ENCODE results near the gene TNFSF18.

TNFSF18 gene

DNA sequence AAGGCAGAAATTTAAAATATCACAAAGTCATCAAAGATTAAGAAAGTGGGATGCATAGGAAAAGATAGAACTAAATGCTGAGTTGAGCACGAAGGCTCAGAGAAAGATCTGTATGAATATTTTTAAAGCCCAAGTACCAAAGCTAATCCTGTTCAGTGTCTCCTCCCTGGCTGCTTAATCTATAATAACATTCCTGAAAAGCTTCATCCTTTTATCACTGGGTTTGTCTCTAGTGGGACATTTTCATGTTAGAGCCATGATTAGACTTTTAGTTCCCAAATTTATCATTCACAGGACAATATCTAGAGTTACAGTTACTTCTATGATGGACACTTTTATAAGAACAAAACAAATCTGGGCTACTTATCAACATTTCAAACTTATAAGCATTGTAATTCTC, 38.6 kb downstream of the TNFSF18 start:
- TF ChIP-seq, protein P1, sequence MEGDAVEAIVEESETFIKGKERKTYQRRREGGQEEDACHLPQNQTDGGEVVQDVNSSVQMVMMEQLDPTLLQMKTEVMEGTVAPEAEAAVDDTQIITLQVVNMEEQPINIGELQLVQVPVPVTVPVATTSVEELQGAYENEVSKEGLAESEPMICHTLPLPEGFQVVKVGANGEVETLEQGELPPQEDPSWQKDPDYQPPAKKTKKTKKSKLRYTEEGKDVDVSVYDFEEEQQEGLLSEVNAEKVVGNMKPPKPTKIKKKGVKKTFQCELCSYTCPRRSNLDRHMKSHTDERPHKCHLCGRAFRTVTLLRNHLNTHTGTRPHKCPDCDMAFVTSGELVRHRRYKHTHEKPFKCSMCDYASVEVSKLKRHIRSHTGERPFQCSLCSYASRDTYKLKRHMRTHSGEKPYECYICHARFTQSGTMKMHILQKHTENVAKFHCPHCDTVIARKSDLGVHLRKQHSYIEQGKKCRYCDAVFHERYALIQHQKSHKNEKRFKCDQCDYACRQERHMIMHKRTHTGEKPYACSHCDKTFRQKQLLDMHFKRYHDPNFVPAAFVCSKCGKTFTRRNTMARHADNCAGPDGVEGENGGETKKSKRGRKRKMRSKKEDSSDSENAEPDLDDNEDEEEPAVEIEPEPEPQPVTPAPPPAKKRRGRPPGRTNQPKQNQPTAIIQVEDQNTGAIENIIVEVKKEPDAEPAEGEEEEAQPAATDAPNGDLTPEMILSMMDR (IDR thresholded peaks at IDR 0.05; ENCODE audit: low read depth, low read length): no peak
- DNase-seq (ENCODE audit: low read depth, low spot score): no peak
- in situ Hi-C loops (cut with HindIII; ENCODE audit: low sequenced_read_pairs): no loop called here
- no peak overlapping the region for H3K4me3 ChIP-seq (ENCODE audit: low read depth, low read length)

DNA sequence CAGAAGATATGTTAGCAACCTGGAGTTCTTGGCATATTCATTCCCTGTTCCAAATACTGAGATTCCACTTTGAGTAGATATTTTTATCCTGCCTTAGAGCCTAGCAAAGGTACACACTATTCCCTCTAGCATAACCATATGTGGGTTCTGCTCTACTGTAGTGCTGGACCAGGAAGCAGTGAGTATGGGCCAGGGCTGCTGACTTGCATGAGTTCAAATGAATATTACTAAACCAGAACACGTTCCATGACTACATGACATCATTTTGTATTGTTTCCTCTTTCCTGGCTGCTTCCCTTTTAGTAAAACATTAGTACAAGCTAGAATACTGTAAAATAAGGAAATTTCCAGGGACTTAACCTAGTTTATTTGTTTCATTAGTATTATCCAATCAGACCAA, 41.1 kb downstream of the TNFSF18 start:
- no peak for DNase-seq (ENCODE audit: low read depth, low spot score)
- in situ Hi-C loops (cut with HindIII; ENCODE audit: low sequenced_read_pairs): no loop called here
- TF ChIP-seq, protein P1 (IDR thresholded peaks at IDR 0.05; ENCODE audit: low read depth, low read length): no peak
- H3K4me3 ChIP-seq (ENCODE audit: low read depth, low read length): no peak overlapping the region

DNA sequence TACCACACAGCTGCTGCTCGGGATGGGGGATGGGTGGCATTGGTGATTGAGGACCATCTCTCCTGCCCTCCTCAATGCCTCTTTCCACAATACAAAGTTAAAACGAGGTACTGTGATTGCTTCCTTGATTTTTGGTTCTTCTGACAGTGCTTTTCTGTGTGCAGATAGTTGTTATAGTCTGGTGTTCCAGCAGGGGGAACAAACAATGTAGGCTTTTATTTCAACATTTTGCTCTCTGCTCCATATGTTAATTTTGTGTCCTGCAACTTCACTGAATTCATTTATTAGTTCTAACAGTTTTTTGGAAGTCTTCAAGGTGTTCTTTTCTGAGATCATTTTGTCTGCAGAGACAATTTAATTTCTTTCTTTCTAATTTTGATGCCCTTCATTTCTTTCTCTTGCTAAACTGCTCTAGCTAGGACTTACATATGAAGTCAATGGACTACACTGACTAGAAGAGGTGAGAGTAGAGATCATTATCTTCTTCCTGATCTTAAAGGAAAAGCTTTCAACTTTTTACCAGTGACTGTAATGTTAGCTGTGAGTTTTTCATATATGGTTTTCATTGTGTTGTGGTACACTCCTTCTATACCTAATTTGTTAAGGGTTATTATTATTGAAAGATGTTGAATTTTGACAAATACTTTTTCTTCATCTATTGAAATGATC, 45.4 kb downstream of the TNFSF18 start:
- TF ChIP-seq, protein P1 (IDR thresholded peaks at IDR 0.05; ENCODE audit: low read depth, low read length): peak; percentile 8
- no peak for DNase-seq (ENCODE audit: low read depth, low spot score)
- no peak overlapping the region for H3K4me3 ChIP-seq (ENCODE audit: low read depth, low read length)
- in situ Hi-C loops (cut with HindIII; ENCODE audit: low sequenced_read_pairs): no loop called here

DNA sequence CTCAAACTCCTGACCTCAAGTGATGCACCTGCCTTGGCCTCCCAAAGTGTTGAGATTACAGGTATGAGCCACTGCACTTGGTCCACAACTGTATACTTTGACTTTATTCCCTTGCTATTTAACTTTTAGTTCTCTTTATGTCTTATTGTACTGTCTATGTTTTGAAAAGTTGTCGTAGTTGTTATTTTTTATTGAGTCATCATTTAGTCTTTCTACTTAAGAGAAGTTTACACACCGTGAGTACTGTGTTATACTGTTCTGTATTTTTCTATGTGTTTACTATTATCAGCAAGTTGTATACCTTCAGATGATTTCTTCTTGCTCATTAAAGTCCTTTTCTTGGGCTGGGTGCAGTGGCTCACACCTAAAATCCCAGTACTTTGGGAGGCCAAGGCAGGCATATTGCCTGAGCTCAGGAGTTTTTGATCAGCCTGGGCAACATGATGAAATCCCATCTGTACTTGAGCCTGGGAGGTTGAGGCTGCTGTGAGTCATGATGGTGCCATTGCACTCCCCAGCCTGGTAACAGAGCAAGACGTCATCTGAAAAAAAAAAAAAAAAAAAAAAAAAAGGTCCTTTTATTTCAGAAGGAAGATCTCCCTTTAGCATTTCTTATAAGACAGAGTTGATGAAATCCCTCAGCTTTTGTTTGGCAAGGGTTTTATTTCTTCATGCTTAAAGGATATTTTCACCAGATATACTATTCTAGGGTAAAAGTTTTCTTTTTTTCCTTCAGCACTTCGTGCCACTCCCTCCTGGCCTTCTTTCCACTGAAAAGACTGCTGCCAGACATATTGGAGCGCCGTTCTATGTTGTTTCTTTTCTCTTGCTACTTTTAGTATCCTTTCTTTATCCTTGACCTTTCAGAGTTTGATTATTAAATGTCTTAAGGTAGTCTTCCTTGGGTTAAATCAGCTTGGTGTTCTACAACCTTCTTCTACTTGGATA, 47.6 kb downstream of the TNFSF18 start:
- no peak overlapping the region for H3K4me3 ChIP-seq (ENCODE audit: low read depth, low read length)
- peak; percentile 72 for DNase-seq (ENCODE audit: low read depth, low spot score)
- TF ChIP-seq, protein P1 (IDR thresholded peaks at IDR 0.05; ENCODE audit: low read depth, low read length): no peak
- in situ Hi-C loops (cut with HindIII; ENCODE audit: low sequenced_read_pairs): no loop called here

DNA sequence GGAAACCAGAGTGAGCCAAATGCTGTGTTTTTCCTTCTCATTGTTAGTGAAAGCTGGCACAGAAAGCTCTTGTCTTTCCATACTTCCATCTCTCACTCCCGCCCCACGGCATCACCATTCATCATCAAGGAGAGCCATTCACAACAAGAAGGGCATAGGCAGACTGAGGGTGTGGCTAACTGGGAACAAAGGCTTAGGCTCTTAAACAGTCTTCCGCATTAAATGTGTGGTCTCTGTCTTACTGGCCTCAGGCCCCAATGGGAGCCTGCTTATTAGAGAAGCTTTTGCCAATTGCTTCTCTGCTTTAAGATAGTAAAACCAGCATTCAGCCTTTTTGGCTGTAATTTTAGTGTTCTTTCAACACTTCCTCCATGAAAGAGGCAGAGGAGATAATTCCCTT, 51.4 kb downstream of the TNFSF18 start:
- DNase-seq (ENCODE audit: low read depth, low spot score): no peak
- no peak overlapping the region for H3K4me3 ChIP-seq (ENCODE audit: low read depth, low read length)
- TF ChIP-seq, protein P1 (IDR thresholded peaks at IDR 0.05; ENCODE audit: low read depth, low read length): no peak
- in situ Hi-C loops (cut with HindIII; ENCODE audit: low sequenced_read_pairs): no loop called here

DNA sequence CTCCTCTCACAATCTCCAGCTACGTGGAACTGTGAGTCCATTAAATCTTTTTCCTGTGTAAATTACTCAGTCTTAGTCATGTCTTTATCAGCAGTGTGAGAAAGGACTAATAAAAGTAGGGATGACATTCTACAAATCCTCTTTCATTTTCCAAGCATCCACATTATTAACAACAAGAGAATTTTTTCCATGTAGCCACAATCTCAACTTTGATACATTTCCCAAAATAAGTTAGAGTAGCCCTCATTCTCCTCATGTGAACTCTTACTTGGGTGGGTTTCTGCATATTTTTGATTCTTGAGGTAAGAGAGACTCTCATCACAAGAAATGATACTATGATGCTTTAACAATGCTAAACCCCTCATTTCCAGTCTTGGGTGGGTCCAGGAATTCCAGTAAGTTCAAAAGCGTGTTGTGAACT, 52.8 kb downstream of the TNFSF18 start:
- in situ Hi-C loops (cut with HindIII; ENCODE audit: low sequenced_read_pairs): no loop called here
- no peak overlapping the region for H3K4me3 ChIP-seq (ENCODE audit: low read depth, low read length)
- TF ChIP-seq, protein P1 (IDR thresholded peaks at IDR 0.05; ENCODE audit: low read depth, low read length): no peak
- no peak for DNase-seq (ENCODE audit: low read depth, low spot score)

Measured in astrocyte of the spinal cord (primary cell).